Measurements from ENCODE around the gene NPFFR1. TPM values are rescaled to one million over a fixed set of nuclear protein-coding genes. Genes with fewer than 3 reads are reported as not detected.
"Not testable (repeated sequence)": the region's sequence is repeated elsewhere in the genome, so short reads cannot be mapped to it uniquely, and the experiment has no call there.

NPFFR1 gene
- total RNA-seq, 1 donor from 2014 or later: 1.0 TPM

GRCh38 chr10:70228491-70228890 lies 55.3 kb downstream of the NPFFR1 start:
- Histone ChIP-seq H3K4me1 (peaks cover 48% of the 10 kb centered on the region), H3K36me3 (peaks cover 20% of the 10 kb centered on the region), H3K4me3 (no peak overlapping the region), H3K27me3 (ENCODE audit: low read depth) (no peaks in the 10 kb centered on the region), H3K27ac (no peak overlapping the region), H3K9me3 (no peaks in the 10 kb centered on the region)
- TF ChIP-seq CTCF (IDR thresholded peaks at IDR 0.05): no peak
- intact Hi-C loops (cut with DNase I): loop anchor here (10.0 kb wide), 1 partner anchor 136 kb away; no protein-coding TSS in a partner anchor
- no peak for ATAC-seq
- DNase-seq: no peak

DNA sequence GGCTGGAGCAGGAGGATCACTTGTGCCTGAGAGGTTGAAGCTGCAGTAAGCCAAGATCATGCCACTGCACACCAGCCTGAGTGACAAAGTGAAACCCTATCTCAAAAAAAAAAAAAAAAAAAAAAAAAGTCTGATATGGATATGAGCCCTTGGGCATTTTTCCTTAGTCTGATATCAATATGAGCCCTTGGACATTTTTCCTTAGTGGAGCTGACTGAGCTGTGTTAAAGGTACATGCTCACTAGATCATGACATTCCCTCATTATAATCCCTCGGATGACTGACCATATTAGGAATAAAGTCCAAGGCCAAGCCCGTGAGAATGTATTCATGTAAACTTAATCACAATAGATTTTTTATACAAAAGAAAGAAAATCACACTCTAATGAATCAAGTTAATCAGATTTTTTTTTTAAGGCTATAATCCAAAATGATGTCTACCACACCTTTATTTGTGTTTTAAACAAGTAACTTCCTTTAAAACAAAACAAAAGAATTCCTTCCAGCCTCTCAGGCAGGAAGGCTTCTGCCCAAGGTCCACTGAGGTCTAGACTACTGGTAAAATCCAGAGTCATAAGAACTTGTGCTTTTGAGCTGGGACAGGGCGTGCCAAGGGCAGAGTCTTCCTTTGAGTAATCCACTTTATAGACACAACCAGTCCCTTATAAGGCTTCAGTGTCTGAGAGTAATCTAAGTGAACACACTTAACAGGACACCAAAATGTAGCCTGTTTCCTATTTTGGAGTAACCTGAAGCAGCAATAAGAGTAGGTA lies 56.1 kb downstream of the NPFFR1 start:
- Histone ChIP-seq H3K4me3 (no peak overlapping the region), H3K36me3 (peaks cover 20% of the 10 kb centered on the region), H3K27ac (peak overlapping the region; percentile 37), H3K4me1 (peaks cover 48% of the 10 kb centered on the region), H3K9me3 (no peaks in the 10 kb centered on the region), H3K27me3 (ENCODE audit: low read depth) (no peaks in the 10 kb centered on the region)
- intact Hi-C loops (cut with DNase I): loop anchor here (10.0 kb wide), 1 partner anchor 137 kb away; no protein-coding TSS in a partner anchor
- DNase-seq (no peak), ATAC-seq (no peak)
- TF ChIP-seq CTCF (IDR thresholded peaks at IDR 0.05): no peak

- H3K4me1 ChIP-seq: peaks cover 32% of the 10 kb centered on the region
- peaks cover 16% of the 10 kb centered on the region for H3K36me3 ChIP-seq
- H3K9me3 ChIP-seq: no peaks in the 10 kb centered on the region
- ATAC-seq (no peak), DNase-seq (no peak)
- intact Hi-C loops (cut with DNase I): loop anchor here (10.0 kb wide), 1 partner anchor 141 kb away; no protein-coding TSS in a partner anchor
- no peak for TF ChIP-seq CTCF (IDR thresholded peaks at IDR 0.05)
- no peak overlapping the region for H3K4me3 ChIP-seq
- H3K27me3 ChIP-seq (ENCODE audit: low read depth): no peaks in the 10 kb centered on the region
- H3K27ac ChIP-seq: no peak overlapping the region
Measured at GRCh38 chr10:70223728-70224127, 60.1 kb downstream of the NPFFR1 start.

DNA sequence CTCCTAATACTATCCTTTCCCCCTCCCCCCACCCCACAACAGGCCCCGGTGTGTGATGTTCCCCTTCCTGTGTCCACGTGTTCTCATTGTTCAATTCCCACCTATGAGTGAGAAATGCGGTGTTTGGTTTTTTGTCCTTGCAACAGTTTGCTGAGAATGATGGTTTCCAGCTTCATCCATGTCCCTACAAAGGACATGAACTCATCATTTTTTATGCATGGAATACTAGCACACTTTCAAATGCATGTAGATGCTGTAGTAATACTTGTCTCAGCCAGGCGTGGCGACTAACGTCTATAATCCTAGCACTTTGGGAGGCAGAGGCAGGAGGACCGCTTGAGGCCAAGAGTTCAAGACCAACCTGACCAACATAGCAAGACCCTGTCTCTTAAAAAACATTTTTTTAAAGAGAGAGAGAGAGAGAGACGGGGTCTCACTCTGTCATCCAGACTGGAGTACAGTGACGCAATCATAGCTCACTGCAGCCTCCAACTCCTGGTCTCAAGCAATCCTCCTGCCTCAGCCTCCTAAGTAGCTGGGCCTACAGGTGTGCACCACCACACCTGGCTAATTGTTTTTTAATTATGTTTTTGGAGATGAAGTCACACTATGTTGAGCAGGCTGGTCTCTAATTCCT lies 60.9 kb downstream of the NPFFR1 start:
- intact Hi-C loops (cut with DNase I): loop anchor here (10.0 kb wide), 1 partner anchor 142 kb away; no protein-coding TSS in a partner anchor
- H3K27me3 ChIP-seq (ENCODE audit: low read depth); DNase-seq; H3K27ac ChIP-seq; H3K9me3 ChIP-seq; H3K4me3 ChIP-seq; ATAC-seq: not testable (repeated sequence)
- Histone ChIP-seq H3K4me1 (peaks cover 24% of the 10 kb centered on the region), H3K36me3 (peaks cover 16% of the 10 kb centered on the region)

DNA sequence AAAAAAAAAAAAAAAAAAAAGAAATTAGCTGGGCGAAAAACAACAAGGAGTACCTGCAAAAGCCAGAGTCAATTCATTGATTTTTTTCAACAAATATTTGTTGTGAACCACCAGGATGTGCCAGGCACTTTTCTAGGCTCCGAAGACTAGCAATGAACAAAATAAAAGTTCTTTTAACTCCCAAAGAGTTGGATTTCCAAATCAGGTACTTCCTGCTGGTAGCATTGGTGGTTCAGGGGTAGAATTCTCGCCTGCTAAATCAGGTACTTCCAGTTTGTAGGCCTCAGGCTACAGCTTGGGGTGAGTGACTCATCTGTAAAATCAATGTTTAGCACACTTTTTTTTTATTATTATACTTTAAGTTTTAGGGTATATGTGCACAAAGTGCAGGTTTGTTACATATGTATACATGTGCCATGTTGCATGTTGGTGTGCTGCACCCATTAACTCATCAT lies 61.4 kb downstream of the NPFFR1 start:
- Histone ChIP-seq H3K4me1 (peaks cover 18% of the 10 kb centered on the region), H3K27me3 (ENCODE audit: low read depth) (no peaks in the 10 kb centered on the region), H3K9me3 (no peaks in the 10 kb centered on the region), H3K4me3 (no peak overlapping the region), H3K27ac (peak overlapping the region; percentile 31), H3K36me3 (peaks cover 21% of the 10 kb centered on the region)
- ATAC-seq (peak in 1 of 2 donors; percentile 73), DNase-seq (no peak)
- intact Hi-C loops (cut with DNase I): loop anchor here (10.0 kb wide), 1 partner anchor 142 kb away; no protein-coding TSS in a partner anchor
- TF ChIP-seq CTCF (IDR thresholded peaks at IDR 0.05): no peak
